Kidney epithelial cell (primary cell): ENCODE measurements around the gene GPC1. TPM values are rescaled to one million over a fixed set of nuclear protein-coding genes. Genes with fewer than 3 reads are reported as not detected.

Experiments used
- DNase-seq: peaks from one replicate; pipeline ENCODE4 v3.0.0-alpha.2; 2010; ENCODE audit warnings: low read depth
- H3K27me3 ChIP-seq: 2 replicates; pipeline ENCODE4 v1.6.0; 2011; ENCODE audit warnings: low read length; ENCODE audit not compliant: control insufficient read depth, insufficient read depth
- H3K36me3 ChIP-seq: 2 replicates; pipeline ENCODE4 v1.5.1; 2011; ENCODE audit warnings: low read length; ENCODE audit not compliant: control insufficient read depth, insufficient read depth
- H3K4me3 ChIP-seq: 2 replicates; pipeline ENCODE4 v1.5.1; 2011; ENCODE audit warnings: low read depth, mild to moderate bottlenecking, control low read depth, low read length
- CTCF ChIP-seq: IDR thresholded peaks from 2 replicates; pipeline ENCODE4 v1.5.1; 2011; ENCODE audit warnings: mild to moderate bottlenecking, moderate library complexity, low read length, control low read depth, inconsistent platforms; ENCODE audit not compliant: insufficient read depth, poor library complexity, severe bottlenecking
- total RNA-seq: library from RNA; depleted of rRNA; stranded (reverse); fragments of >200 nt; gene quantifications from 2 replicates; pipeline ENCODE4 v1.2.3, GENCODE V29; 2015

Gene GPC1
- total RNA-seq, 1 donor from 2014 or later: 75.2 TPM

DNA sequence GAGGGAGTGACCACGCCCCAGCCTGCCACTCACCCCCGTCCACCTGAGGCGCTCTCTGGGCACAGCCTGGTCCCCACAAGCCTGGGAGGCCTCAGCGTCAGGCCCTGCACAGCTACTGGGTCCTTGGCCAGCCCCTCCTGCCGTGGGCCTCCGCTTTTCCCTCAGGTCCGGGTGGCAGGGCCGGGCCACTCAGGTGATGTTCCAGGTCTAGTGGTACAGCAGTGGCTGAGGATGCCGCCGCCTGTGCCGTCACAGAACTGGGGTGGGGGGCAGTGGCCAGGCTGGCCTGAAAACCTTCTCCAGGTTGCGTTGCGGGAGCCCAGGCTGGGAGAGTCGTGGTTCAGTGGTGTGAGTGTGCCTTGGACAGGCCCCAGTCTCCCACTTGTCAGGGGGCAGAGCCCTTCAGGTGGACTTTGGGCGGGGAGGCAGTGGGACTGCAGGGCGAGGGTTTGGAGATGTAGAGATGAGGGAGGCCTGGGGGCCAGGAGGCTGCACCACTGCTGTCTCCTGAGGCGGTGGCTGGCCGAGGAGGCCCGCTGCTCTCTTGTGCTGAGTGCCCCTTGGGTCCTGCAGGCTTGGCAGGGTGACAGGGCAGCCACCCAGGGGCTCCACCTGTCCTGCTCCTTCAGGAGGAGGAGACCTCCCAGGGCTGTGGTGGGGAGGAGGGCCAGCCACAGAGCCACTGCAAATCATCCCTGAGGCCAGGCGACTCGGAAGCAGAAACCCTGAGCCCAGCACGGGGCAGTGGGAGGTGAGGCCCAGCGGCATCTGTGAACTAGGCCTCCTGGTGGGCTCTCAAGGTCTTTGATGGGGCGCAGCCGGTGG, 7.6 kb downstream of the GPC1 start:
- TF ChIP-seq CTCF: no peak
- Histone ChIP-seq H3K27me3 (no peaks in the 10 kb centered on the region), H3K36me3 (no peaks in the 10 kb centered on the region), H3K4me3 (no peak overlapping the region)
- DNase-seq: no peak

- no peak for TF ChIP-seq CTCF
These were observed 8.4 kb downstream of the GPC1 start for GRCh38 chr2:240443891-240444301.

GRCh38 chr2:240444464-240444863, 9.0 kb downstream of the GPC1 start:
- no peak for TF ChIP-seq CTCF
- no peak for DNase-seq
- Histone ChIP-seq H3K4me3 (no peak overlapping the region), H3K36me3 (no peaks in the 10 kb centered on the region), H3K27me3 (no peaks in the 10 kb centered on the region)

More at GRCh38 chr2:240443891-240444301, 8.4 kb downstream of the GPC1 start:
- DNase-seq: no peak
- H3K27me3 ChIP-seq: no peaks in the 10 kb centered on the region
- H3K4me3 ChIP-seq: no peak overlapping the region
- no peaks in the 10 kb centered on the region for H3K36me3 ChIP-seq

GRCh38 chr2:240445961-240446663, 10.6 kb downstream of the GPC1 start:
- Histone ChIP-seq H3K36me3 (no peaks in the 10 kb centered on the region), H3K27me3 (no peaks in the 10 kb centered on the region)
- no peak for TF ChIP-seq CTCF

DNA sequence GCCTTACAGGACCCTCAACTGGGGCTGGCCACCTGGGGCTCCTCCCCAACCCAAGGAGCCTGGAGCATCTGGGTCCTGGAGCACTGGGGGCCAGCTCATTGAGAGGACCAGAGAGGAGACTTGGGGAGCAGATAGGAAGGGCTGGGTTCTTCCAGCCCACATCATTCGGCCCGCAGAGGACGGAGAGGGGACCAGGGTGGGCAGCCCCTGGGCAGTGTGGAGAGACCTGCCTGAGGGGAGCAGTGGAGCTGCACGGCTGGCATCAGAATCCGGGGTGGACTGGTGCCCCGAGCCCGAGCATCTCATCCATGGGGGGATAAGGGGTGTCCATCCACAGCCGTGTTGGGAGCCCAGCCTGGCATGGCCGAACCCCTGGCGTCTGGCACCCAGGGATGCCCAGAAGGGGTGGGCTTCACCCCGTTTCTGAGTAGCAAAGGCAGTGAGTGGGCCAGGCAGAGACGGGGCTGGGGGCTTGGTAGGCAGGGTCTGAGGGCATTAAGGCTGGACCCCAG, 11.3 kb downstream of the GPC1 start:
- Histone ChIP-seq H3K36me3 (no peaks in the 10 kb centered on the region), H3K27me3 (peaks cover 2% of the 10 kb centered on the region), H3K4me3 (no peak overlapping the region)
- TF ChIP-seq CTCF: no peak
- DNase-seq: no peak

More at GRCh38 chr2:240445961-240446663, 10.6 kb downstream of the GPC1 start:
- DNase-seq: no peak
- no peak overlapping the region for H3K4me3 ChIP-seq
